WTC11 (cell line): ENCODE measurements around the gene UBE2L3. TPM values are rescaled to one million over a fixed set of nuclear protein-coding genes. Genes with fewer than 3 reads are reported as not detected.
A peak's percentile ranks its signal among the peaks of the same experiment; 100 is the strongest.
"Not testable (repeated sequence)": the region's sequence is repeated elsewhere in the genome, so short reads cannot be mapped to it uniquely, and the experiment has no call there.

Experiments used
- ATAC-seq: fragments of 200-7000 bp; cut with Tn5 transposase; 2 replicates; pipeline ENCODE4 v1.10.0; 2021; ENCODE audit warnings: mild to moderate bottlenecking, moderate library complexity
- CTCF ChIA-PET: fragments of 300-600 bp; sonication (Branson Sonifier 250); formaldehyde crosslinking; loops from one replicate; lab custom pipeline; 2021; ENCODE audit warnings: antibody characterized with exemption; lab: Charles Lee
- POLR2A ChIA-PET: fragments of 350-600 bp; sonication (Branson Sonifier 250); formaldehyde crosslinking; loops from one replicate; lab custom pipeline; 2021; ENCODE audit warnings: antibody characterized with exemption; lab: Charles Lee
- DNase-seq: peaks from one replicate; pipeline ENCODE4 v3.0.0; 2021; ENCODE audit warnings: low spot score
- H3K27ac Mint-ChIP-seq: 2 replicates; pipeline ENCODE4 v1.8.0; 2021; ENCODE audit warnings: mixed read lengths
- H3K27me3 Mint-ChIP-seq: 2 replicates; pipeline ENCODE4 v1.8.0; 2021; ENCODE audit warnings: low read depth, mild to moderate bottlenecking, moderate library complexity, mixed read lengths
- H3K36me3 Mint-ChIP-seq: 2 replicates; pipeline ENCODE4 v1.8.0; 2021; ENCODE audit warnings: mixed read lengths
- H3K4me1 Mint-ChIP-seq: 2 replicates; pipeline ENCODE4 v1.8.0; 2022; ENCODE audit warnings: mixed read lengths
- H3K4me3 Mint-ChIP-seq: 2 replicates; pipeline ENCODE4 v1.8.0; 2021; ENCODE audit warnings: mild to moderate bottlenecking, moderate library complexity, mixed read lengths
- H3K9me3 Mint-ChIP-seq: 2 replicates; pipeline ENCODE4 v1.8.0; 2021; ENCODE audit warnings: mixed read lengths
- CBFB ChIP-seq: sonication (generic); formaldehyde crosslinking; IDR thresholded peaks from 2 replicates; pipeline ENCODE4 v1.8.1; 2022; ENCODE audit warnings: mild to moderate bottlenecking, low read depth, missing genetic modification reagents
- CREM ChIP-seq: sonication (generic); formaldehyde crosslinking; IDR thresholded peaks from 2 replicates; pipeline ENCODE4 v1.8.1; 2022; ENCODE audit warnings: mild to moderate bottlenecking, missing genetic modification reagents, moderate library complexity
- JUN ChIP-seq: sonication (generic); formaldehyde crosslinking; IDR thresholded peaks from 2 replicates; pipeline ENCODE4 v1.8.0; 2023; ENCODE audit warnings: mild to moderate bottlenecking, missing genetic modification reagents
- NFYB ChIP-seq: sonication (generic); formaldehyde crosslinking; conservative IDR thresholded peaks from 2 replicates; pipeline ENCODE4 v1.8.0; 2022; ENCODE audit warnings: low read depth, missing genetic modification reagents
- TP53 ChIP-seq: sonication (generic); formaldehyde crosslinking; IDR thresholded peaks from 2 replicates; pipeline ENCODE4 v1.8.1; 2023; ENCODE audit warnings: mild to moderate bottlenecking, missing genetic modification reagents
- ZNF138 ChIP-seq: sonication (generic); formaldehyde crosslinking; conservative IDR thresholded peaks from 2 replicates; pipeline ENCODE4 v1.8.1; 2022; ENCODE audit warnings: mild to moderate bottlenecking, moderate library complexity, missing genetic modification reagents
- total RNA-seq: library from RNA; stranded (reverse); gene quantifications from 3 replicates; pipeline ENCODE4 v1.2.3, GENCODE V29; 2021
- TF ChIP-seq, protein P1 (sequence below): sonication (generic); formaldehyde crosslinking; IDR thresholded peaks from 2 replicates; pipeline ENCODE4 v1.8.1; 2023; ENCODE audit warnings: mild to moderate bottlenecking, missing genetic modification reagents, borderline replicate concordance
- TF ChIP-seq, protein P2 (sequence below): sonication (generic); formaldehyde crosslinking; IDR thresholded peaks from 2 replicates; pipeline ENCODE4 v1.8.1; 2023; ENCODE audit warnings: mild to moderate bottlenecking, missing genetic modification reagents
- TF ChIP-seq, protein P3 (sequence below): sonication (generic); formaldehyde crosslinking; IDR thresholded peaks from 2 replicates; pipeline ENCODE4 v1.8.0; 2022; ENCODE audit warnings: mild to moderate bottlenecking, missing genetic modification reagents
- TF ChIP-seq, protein P4 (sequence below): fragments of 200-600 bp; IDR thresholded peaks from 2 replicates; pipeline ENCODE4 v1.8.0; 2022; ENCODE audit warnings: antibody characterized with exemption
- TF ChIP-seq, protein P5 (sequence below): sonication (generic); formaldehyde crosslinking; conservative IDR thresholded peaks from 2 replicates; pipeline ENCODE4 v1.8.1; 2022; ENCODE audit warnings: mild to moderate bottlenecking, missing genetic modification reagents
- TF ChIP-seq, protein P6 (sequence below): fragments of 250-450 bp; sonication (Bioruptor Pico); IDR thresholded peaks from 2 replicates; pipeline ENCODE4 v1.9.0; 2021; ENCODE audit warnings: moderate library complexity, mild to moderate bottlenecking, inconsistent platforms, borderline replicate concordance

Gene UBE2L3
- total RNA-seq, 1 experiment from 2014 or later, result 79.1 TPM

DNA sequence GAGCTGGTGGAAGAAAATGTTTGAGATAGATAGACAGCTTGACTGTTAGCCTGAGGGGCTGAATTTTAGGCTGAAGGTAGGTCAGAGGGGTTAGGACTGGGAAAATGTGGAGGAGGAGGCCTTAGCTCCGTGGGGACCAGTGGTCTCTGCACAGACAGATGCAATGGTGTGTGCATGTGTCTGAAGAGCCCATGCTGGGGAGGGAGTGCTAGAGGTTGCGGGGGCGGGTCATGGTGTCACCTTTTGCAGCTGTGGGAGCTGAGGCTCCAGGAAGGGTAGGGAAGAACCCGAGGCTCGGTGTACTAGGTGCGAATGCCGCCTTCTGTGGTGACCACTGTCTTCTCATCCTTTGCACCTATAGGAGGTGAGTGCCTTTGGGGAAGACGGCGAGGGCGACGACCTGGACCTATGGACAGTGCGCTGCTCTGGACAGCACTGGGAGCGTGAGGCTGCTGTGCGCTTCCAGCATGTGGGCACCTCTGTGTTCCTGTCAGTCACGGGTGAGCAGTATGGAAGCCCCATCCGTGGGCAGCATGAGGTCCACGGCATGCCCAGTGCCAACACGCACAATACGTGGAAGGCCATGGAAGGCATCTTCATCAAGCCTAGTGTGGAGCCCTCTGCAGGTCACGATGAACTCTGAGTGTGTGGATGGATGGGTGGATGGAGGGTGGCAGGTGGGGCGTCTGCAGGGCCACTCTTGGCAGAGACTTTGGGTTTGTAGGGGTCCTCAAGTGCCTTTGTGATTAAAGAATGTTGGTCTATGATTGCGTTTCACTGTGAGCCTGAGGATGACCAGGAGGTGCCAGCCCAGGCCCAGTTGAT, 76.2 kb downstream of the UBE2L3 start (continued):
- TF ChIP-seq, protein P1, sequence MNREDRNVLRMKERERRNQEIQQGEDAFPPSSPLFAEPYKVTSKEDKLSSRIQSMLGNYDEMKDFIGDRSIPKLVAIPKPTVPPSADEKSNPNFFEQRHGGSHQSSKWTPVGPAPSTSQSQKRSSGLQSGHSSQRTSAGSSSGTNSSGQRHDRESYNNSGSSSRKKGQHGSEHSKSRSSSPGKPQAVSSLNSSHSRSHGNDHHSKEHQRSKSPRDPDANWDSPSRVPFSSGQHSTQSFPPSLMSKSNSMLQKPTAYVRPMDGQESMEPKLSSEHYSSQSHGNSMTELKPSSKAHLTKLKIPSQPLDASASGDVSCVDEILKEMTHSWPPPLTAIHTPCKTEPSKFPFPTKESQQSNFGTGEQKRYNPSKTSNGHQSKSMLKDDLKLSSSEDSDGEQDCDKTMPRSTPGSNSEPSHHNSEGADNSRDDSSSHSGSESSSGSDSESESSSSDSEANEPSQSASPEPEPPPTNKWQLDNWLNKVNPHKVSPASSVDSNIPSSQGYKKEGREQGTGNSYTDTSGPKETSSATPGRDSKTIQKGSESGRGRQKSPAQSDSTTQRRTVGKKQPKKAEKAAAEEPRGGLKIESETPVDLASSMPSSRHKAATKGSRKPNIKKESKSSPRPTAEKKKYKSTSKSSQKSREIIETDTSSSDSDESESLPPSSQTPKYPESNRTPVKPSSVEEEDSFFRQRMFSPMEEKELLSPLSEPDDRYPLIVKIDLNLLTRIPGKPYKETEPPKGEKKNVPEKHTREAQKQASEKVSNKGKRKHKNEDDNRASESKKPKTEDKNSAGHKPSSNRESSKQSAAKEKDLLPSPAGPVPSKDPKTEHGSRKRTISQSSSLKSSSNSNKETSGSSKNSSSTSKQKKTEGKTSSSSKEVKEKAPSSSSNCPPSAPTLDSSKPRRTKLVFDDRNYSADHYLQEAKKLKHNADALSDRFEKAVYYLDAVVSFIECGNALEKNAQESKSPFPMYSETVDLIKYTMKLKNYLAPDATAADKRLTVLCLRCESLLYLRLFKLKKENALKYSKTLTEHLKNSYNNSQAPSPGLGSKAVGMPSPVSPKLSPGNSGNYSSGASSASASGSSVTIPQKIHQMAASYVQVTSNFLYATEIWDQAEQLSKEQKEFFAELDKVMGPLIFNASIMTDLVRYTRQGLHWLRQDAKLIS (CRISPR knock-in tag), result no peak
- TF ChIP-seq JUN (no peak), ZNF138 (CRISPR knock-in tag) (no peak), CREM (CRISPR knock-in tag) (no peak)
- TF ChIP-seq, protein P2, sequence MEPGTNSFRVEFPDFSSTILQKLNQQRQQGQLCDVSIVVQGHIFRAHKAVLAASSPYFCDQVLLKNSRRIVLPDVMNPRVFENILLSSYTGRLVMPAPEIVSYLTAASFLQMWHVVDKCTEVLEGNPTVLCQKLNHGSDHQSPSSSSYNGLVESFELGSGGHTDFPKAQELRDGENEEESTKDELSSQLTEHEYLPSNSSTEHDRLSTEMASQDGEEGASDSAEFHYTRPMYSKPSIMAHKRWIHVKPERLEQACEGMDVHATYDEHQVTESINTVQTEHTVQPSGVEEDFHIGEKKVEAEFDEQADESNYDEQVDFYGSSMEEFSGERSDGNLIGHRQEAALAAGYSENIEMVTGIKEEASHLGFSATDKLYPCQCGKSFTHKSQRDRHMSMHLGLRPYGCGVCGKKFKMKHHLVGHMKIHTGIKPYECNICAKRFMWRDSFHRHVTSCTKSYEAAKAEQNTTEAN (CRISPR knock-in tag), result no peak

DNA sequence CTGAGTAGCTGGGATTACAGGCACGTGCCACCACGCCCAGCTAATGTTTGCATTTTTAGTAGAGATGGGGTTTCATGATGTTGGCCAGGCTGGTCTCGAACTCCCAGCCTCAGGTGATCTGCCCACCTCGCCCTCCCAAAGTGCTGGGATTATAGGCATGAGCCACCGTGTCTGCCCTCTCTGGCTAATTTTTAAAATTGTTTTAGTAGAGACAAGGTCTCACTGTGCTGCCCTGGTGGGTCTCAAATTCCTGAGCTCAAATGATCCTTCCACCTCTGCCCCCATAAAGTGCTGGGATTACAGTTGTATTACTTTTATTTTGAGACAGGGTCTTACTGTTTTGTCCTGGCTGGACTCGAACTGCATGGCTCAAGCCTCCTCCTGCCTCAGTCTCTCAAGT, 78.0 kb downstream of the UBE2L3 start:
- H3K9me3 Mint-ChIP-seq, H3K27me3 Mint-ChIP-seq, H3K4me3 Mint-ChIP-seq, H3K27ac Mint-ChIP-seq, POLR2A ChIA-PET, DNase-seq, ATAC-seq: not testable (repeated sequence)
- Mint-ChIP-seq H3K36me3 (peaks cover 28% of the 10 kb centered on the region), H3K4me1 (peaks cover 20% of the 10 kb centered on the region)
- CTCF ChIA-PET, result interaction anchor here (0.6 to 4.0 kb wide), 9 partner anchors 9 to 1067 kb away, joined by 3 to 91 read pairs (median 5); partner anchors contain the start of genes CCDC116 and YDJC

DNA sequence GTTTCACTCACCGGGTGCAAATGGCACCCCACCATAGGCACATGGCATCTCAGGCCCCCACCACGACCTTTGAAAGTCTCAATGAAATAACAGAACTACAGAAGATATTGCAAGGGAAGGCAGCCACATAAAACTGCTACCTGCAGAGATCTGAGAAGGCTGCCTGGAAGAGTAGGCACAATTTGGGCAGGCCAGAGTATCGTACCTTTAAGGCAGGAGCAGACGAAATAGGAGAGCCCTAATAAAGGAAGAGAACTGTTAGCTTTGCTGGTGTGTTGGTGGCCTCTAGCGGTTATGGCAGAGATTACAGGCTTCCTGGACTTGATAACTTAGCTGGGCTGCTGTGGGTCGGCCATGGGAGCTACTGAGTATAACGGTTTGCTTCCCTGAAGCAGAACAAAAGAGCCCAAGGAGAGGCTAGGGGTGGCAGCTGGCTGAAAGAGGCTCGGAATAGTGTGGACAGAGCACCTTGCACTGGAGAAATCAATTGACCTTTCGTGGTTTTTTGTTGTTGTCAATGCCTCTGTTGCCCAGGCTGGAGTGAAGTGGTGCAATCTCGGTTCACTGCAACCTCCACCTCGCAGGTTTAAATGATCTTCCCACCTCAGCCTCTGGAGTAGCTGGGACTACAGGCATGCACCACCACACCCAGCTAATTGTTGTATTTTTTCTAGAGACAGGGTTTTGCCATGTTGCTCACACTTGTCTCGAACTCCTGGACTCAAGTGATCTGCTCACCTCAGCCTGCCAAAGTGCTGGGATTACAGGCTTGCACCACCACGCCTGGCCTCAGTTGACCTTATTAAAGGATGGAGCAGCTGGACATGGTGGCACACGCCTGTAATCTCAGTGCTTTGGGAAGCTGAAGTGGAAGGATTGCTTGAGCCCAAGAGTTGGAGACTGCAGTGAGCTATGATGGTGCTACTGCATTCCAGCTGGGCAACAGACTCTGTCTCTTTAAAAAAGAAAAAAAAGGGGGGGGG, 79.4 kb downstream of the UBE2L3 start:
- Mint-ChIP-seq H3K9me3 (no peaks in the 10 kb centered on the region), H3K27me3 (no peaks in the 10 kb centered on the region), H3K4me3 (no peak overlapping the region), H3K36me3 (peaks cover 28% of the 10 kb centered on the region), H3K27ac (no peak overlapping the region; the same call in 1 of the 2 replicates), H3K4me1 (peaks cover 22% of the 10 kb centered on the region)
- TF ChIP-seq, protein P3, sequence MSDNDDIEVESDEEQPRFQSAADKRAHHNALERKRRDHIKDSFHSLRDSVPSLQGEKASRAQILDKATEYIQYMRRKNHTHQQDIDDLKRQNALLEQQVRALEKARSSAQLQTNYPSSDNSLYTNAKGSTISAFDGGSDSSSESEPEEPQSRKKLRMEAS, result no peak
- TF ChIP-seq, protein P4, sequence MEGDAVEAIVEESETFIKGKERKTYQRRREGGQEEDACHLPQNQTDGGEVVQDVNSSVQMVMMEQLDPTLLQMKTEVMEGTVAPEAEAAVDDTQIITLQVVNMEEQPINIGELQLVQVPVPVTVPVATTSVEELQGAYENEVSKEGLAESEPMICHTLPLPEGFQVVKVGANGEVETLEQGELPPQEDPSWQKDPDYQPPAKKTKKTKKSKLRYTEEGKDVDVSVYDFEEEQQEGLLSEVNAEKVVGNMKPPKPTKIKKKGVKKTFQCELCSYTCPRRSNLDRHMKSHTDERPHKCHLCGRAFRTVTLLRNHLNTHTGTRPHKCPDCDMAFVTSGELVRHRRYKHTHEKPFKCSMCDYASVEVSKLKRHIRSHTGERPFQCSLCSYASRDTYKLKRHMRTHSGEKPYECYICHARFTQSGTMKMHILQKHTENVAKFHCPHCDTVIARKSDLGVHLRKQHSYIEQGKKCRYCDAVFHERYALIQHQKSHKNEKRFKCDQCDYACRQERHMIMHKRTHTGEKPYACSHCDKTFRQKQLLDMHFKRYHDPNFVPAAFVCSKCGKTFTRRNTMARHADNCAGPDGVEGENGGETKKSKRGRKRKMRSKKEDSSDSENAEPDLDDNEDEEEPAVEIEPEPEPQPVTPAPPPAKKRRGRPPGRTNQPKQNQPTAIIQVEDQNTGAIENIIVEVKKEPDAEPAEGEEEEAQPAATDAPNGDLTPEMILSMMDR, result peak; percentile 74
- ATAC-seq (peak; percentile 21), DNase-seq (peak; percentile 85)
- ChIA-PET CTCF (interaction anchor here (0.5 to 4.0 kb wide), 36 partner anchors 8 to 1214 kb away, joined by 3 to 91 read pairs (median 4); partner anchors contain the start of genes CCDC116, PPIL2, PPM1F and YDJC), POLR2A (interaction anchor here (0.6 to 1.0 kb wide), 3 partner anchors 18 to 85 kb away, joined by 3 read pairs; no protein-coding TSS in a partner anchor)

DNA sequence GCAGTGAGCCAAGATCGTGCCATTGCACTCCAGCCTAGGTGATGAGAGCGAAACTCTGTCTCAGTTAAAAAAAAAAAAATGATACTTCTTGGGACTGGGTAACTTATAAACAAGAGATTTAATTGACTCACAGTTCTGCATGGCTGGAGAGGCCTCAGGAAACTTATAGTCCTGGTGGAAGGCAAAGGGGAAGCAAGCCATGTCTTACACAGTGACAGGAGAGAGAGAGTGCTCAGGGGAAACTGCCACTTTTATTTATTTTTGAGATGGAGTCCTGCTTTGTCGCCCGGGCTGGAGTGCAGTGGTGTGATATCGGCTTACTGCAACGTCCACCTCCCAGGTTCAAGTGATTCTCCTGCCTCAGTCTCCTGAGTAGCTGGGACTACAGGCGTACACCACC, 82.8 kb downstream of the UBE2L3 start:
- Mint-ChIP-seq H3K36me3 (peaks cover 30% of the 10 kb centered on the region), H3K27ac (peak overlapping the region; percentile 60; the same call in 1 of the 2 replicates), H3K4me1 (peaks cover 24% of the 10 kb centered on the region), H3K27me3 (no peaks in the 10 kb centered on the region), H3K4me3 (peak overlapping the region; percentile 92), H3K9me3 (no peaks in the 10 kb centered on the region)
- POLR2A ChIA-PET, result no interaction called here
- ATAC-seq (no peak), DNase-seq (no peak)
- CTCF ChIA-PET, result interaction anchor here (1.0 to 4.3 kb wide), 3 partner anchors 8 to 22 kb away, joined by 3 to 40 read pairs (median 9); partner anchors contain the start of genes SDF2L1 and YDJC
- TF ChIP-seq, protein P5, sequence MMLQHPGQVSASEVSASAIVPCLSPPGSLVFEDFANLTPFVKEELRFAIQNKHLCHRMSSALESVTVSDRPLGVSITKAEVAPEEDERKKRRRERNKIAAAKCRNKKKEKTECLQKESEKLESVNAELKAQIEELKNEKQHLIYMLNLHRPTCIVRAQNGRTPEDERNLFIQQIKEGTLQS, result no peak
- TF ChIP-seq CBFB (no peak), NFYB (CRISPR knock-in tag) (no peak), TP53 (CRISPR knock-in tag) (no peak), JUN (no peak)
- TF ChIP-seq, protein P6, sequence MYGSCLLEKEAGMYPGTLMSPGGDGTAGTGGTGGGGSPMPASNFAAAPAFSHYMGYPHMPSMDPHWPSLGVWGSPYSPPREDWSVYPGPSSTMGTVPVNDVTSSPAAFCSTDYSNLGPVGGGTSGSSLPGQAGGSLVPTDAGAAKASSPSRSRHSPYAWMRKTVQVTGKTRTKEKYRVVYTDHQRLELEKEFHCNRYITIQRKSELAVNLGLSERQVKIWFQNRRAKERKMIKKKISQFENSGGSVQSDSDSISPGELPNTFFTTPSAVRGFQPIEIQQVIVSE (CRISPR knock-in tag), result no peak
- TF ChIP-seq, protein P1 (CRISPR knock-in tag), result no peak
